ENCODE measurements around the gene ABCA8.
"Not testable (repeated sequence)": the region's sequence is repeated elsewhere in the genome, so short reads cannot be mapped to it uniquely, and the experiment has no call there.

- not testable (repeated sequence) for TF ChIP-seq CTCF, POLR2A (IDR thresholded peaks at IDR 0.05)
These were observed 7.3 kb downstream of the ABCA8 start for GRCh38 chr17:68947868-68948267.
